ENCODE measurements around the gene NEUROD2.

Gene NEUROD2

GRCh38 chr17:39632153-39632941 lies 24.6 kb upstream of the NEUROD2 start:
- TF ChIP-seq POLR2AphosphoS5 (IDR thresholded peaks at IDR 0.05; ENCODE audit: low read depth, low read length) (no peak), FOXP2 (optimal IDR thresholded peaks at IDR 0.05; ENCODE audit: borderline replicate concordance, extremely low read depth, extremely low read length, insufficient read depth) (no peak), TAF1 (IDR thresholded peaks at IDR 0.05; ENCODE audit: borderline replicate concordance, insufficient read depth, low read length) (no peak), SIN3A (IDR thresholded peaks at IDR 0.05; ENCODE audit: borderline replicate concordance, insufficient read depth, low read length) (no peak), REST (IDR thresholded peaks at IDR 0.05; ENCODE audit: insufficient read depth in 1 of 2, low read depth in 2 of 2, low read length in 2 of 2) (no peak)

- no peak for TF ChIP-seq POLR2AphosphoS5 (IDR thresholded peaks at IDR 0.05; ENCODE audit: low read depth, low read length)
- TF ChIP-seq TAF1 (IDR thresholded peaks at IDR 0.05; ENCODE audit: borderline replicate concordance, insufficient read depth, low read length), result no peak
- no peak for TF ChIP-seq REST (IDR thresholded peaks at IDR 0.05; ENCODE audit: insufficient read depth in 1 of 2, low read depth in 2 of 2, low read length in 2 of 2)
- TF ChIP-seq FOXP2 (optimal IDR thresholded peaks at IDR 0.05; ENCODE audit: borderline replicate concordance, extremely low read depth, extremely low read length, insufficient read depth), result no peak
- TF ChIP-seq SIN3A (IDR thresholded peaks at IDR 0.05; ENCODE audit: borderline replicate concordance, insufficient read depth, low read length), result no peak
These were observed 23.7 kb upstream of the NEUROD2 start for GRCh38 chr17:39631403-39631802.

- TF ChIP-seq SIN3A (IDR thresholded peaks at IDR 0.05; ENCODE audit: borderline replicate concordance, insufficient read depth, low read length) (no peak), POLR2AphosphoS5 (IDR thresholded peaks at IDR 0.05; ENCODE audit: low read depth, low read length) (no peak), REST (IDR thresholded peaks at IDR 0.05; ENCODE audit: insufficient read depth in 1 of 2, low read depth in 2 of 2, low read length in 2 of 2) (no peak), FOXP2 (optimal IDR thresholded peaks at IDR 0.05; ENCODE audit: borderline replicate concordance, extremely low read depth, extremely low read length, insufficient read depth) (no peak), TAF1 (IDR thresholded peaks at IDR 0.05; ENCODE audit: borderline replicate concordance, insufficient read depth, low read length) (no peak)
These were observed 22.2 kb upstream of the NEUROD2 start for GRCh38 chr17:39629898-39630297.

- TF ChIP-seq REST (IDR thresholded peaks at IDR 0.05; ENCODE audit: insufficient read depth in 1 of 2, low read depth in 2 of 2, low read length in 2 of 2), result no peak
- no peak for TF ChIP-seq FOXP2 (optimal IDR thresholded peaks at IDR 0.05; ENCODE audit: borderline replicate concordance, extremely low read depth, extremely low read length, insufficient read depth)
- TF ChIP-seq SIN3A (IDR thresholded peaks at IDR 0.05; ENCODE audit: borderline replicate concordance, insufficient read depth, low read length), result no peak
- TF ChIP-seq POLR2AphosphoS5 (IDR thresholded peaks at IDR 0.05; ENCODE audit: low read depth, low read length), result no peak
These were observed 21.8 kb upstream of the NEUROD2 start for GRCh38 chr17:39629494-39629880.

All from PFSK-1 (cell line).